Keratinocyte (primary cell): ENCODE results near the gene ISX.

Experiments used
- CTCF ChIP-seq, 3 experiments: IDR thresholded peaks in 1 of 3; conservative IDR thresholded peaks in 1 of 3; optimal IDR thresholded peaks in 1 of 3; 2 replicates in 2 of 3; 3 replicates in 1 of 3; pipeline versions ENCODE3 to v1.5.1; 2011; ENCODE audit warnings: low read length in 3 of 3, mild to moderate bottlenecking in 3 of 3, moderate library complexity in 2 of 3, control low read depth in 1 of 3, inconsistent platforms in 1 of 3; ENCODE audit not compliant: insufficient read depth in 2 of 3; ENCODE audit errors: extremely low read depth in 1 of 3
- EZH2 ChIP-seq: IDR thresholded peaks from one replicate; pipeline ENCODE4 v1.6.1; 2012; ENCODE audit warnings: inconsistent platforms, mild to moderate bottlenecking, low read length, moderate library complexity

- no peak for TF ChIP-seq CTCF (optimal IDR thresholded peaks at IDR 0.05 in 1 of 3, IDR thresholded peaks at IDR 0.05 in 1 of 3, conservative IDR thresholded peaks at IDR 0.05 in 1 of 3; ENCODE audit: extremely low read depth in 1 of 3, insufficient read depth in 2 of 3, low read length in 3 of 3)
- TF ChIP-seq EZH2, result no peak
Measured at GRCh38 chr22:35092406-35092805, 26.4 kb downstream of the ISX start.
